Spleen (tissue), 7 donors: ENCODE data around the gene PDK4.

Source experiments
- POLR2A ChIP-seq, 3 donors: fragments of 450-650 bp; IDR thresholded peaks; one replicate each; pipeline ENCODE4 v1.5.1; 2017; ENCODE audit warnings: antibody characterized with exemption in 3 of 3, mild to moderate bottlenecking in 1 of 3
- POLR2AphosphoS5 ChIP-seq, 3 donors: sonication (generic); formaldehyde crosslinking; IDR thresholded peaks; one replicate each; pipeline ENCODE4 v1.5.1; 2017; ENCODE audit warnings: antibody characterized with exemption in 3 of 3
- TF ChIP-seq, protein P1 (sequence below), 11 experiments: fragments of 200-600 bp in 7 of 11; fragments of 450-650 bp in 4 of 11; sonication (generic) in 4 of 11; IDR thresholded peaks in 8 of 11; conservative IDR thresholded peaks in 3 of 11; 1 replicate in 7 of 11; 2 replicates in 4 of 11; pipeline versions ENCODE4 v1.4.0 to v1.8.0; 2016 to 2021; ENCODE audit warnings: antibody characterized with exemption in 11 of 11, inconsistent platforms in 4 of 11, mild to moderate bottlenecking in 1 of 11
- donor health status: DM: no; HTN: no; CAD: no; lungs with moderate emphysema.
- donor health status: DM: no; HTN: no; CAD: no.
- donor health status: DM: no; HTN: no; CAD: no.

GRCh38 chr7:95622001-95622549 lies 25.8 kb upstream of the PDK4 start:
- TF ChIP-seq, protein P1, sequence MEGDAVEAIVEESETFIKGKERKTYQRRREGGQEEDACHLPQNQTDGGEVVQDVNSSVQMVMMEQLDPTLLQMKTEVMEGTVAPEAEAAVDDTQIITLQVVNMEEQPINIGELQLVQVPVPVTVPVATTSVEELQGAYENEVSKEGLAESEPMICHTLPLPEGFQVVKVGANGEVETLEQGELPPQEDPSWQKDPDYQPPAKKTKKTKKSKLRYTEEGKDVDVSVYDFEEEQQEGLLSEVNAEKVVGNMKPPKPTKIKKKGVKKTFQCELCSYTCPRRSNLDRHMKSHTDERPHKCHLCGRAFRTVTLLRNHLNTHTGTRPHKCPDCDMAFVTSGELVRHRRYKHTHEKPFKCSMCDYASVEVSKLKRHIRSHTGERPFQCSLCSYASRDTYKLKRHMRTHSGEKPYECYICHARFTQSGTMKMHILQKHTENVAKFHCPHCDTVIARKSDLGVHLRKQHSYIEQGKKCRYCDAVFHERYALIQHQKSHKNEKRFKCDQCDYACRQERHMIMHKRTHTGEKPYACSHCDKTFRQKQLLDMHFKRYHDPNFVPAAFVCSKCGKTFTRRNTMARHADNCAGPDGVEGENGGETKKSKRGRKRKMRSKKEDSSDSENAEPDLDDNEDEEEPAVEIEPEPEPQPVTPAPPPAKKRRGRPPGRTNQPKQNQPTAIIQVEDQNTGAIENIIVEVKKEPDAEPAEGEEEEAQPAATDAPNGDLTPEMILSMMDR (IDR thresholded peaks at IDR 0.05 in 8 of 11, conservative IDR thresholded peaks at IDR 0.05 in 3 of 11) = no peak
- no peak for TF ChIP-seq POLR2A (IDR thresholded peaks at IDR 0.05)
- no peak for TF ChIP-seq POLR2AphosphoS5 (IDR thresholded peaks at IDR 0.05)
